Ascending aorta (tissue), 2 donors: ENCODE results near the gene PPP1R1B. TPM values are rescaled to one million over a fixed set of nuclear protein-coding genes. Genes with fewer than 3 reads are reported as not detected.
A peak's percentile ranks its signal among the peaks of the same experiment; 100 is the strongest.

Experiments
- DNase-seq, 2 donors: peaks; one replicate each; pipeline ENCODE4 v3.0.0-alpha.2; 2019; ENCODE audit warnings: low spot score in 2 of 2
- H3K27ac ChIP-seq, 2 donors: fragments of 200-600 bp; sonication (generic); one replicate each; pipeline ENCODE4 v1.5.1; 2016 to 2017; ENCODE audit warnings: mild to moderate bottlenecking in 1 of 2
- H3K27me3 ChIP-seq: fragments of 200-600 bp; sonication (generic); one replicate; pipeline ENCODE4 v1.5.1; 2017
- H3K36me3 ChIP-seq, 2 donors: fragments of 200-600 bp; sonication (generic); one replicate each; pipeline ENCODE4 v1.5.1; 2016
- H3K4me1 ChIP-seq, 2 donors: fragments of 200-600 bp; sonication (generic); one replicate each; pipeline ENCODE4 v1.5.1; 2016 to 2017; ENCODE audit warnings: mild to moderate bottlenecking in 1 of 2
- H3K4me3 ChIP-seq, 2 donors: fragments of 200-600 bp; sonication (generic); one replicate each; pipeline ENCODE4 v1.5.1; 2016 to 2017; ENCODE audit warnings: mild to moderate bottlenecking in 1 of 2
- H3K9me3 ChIP-seq, 2 donors: fragments of 200-600 bp; sonication (generic); one replicate each; pipeline ENCODE4 v1.5.1; 2016
- CTCF ChIP-seq, 3 experiments: fragments of 200-600 bp in 2 of 3; fragments of 450-650 bp in 1 of 3; sonication (generic) in 2 of 3; IDR thresholded peaks; one replicate each; pipeline ENCODE4 v1.5.1; 2016 to 2019; ENCODE audit warnings: antibody characterized with exemption in 3 of 3, mild to moderate bottlenecking in 1 of 3, moderate library complexity in 1 of 3
- intact Hi-C: fragments of 100-400 bp; cut with DNase I; formaldehyde crosslinking; loops from one replicate; pipeline ENCODE4 v1.15.1; 2023
- total RNA-seq: library from RNA; depleted of rRNA; stranded (reverse); fragments of >200 nt; gene quantifications from one replicate; pipeline ENCODE4 v1.1.0, GENCODE V29; 2016

PPP1R1B gene
- total RNA-seq, 1 donor from 2014 or later, result 2.4 TPM

- Histone ChIP-seq H3K4me1 (peaks cover 11 to 27% of the 10 kb centered on the region in 2 donors), H3K4me3 (peak within 1 kb of the TSS; percentile 68 to 84), H3K27me3 (no peaks in the 10 kb centered on the region), H3K27ac (peak within 1 kb of the TSS; percentile 83 to 89), H3K36me3 (no peaks in the 10 kb centered on the region), H3K9me3 (no peaks in the 10 kb centered on the region)
- intact Hi-C loops, result loop anchor here (5.0 kb wide), 2 partner anchors 95 to 115 kb away; partner anchors contain the start of gene MIEN1
- peak; percentile 63 to 93 for DNase-seq
- TF ChIP-seq CTCF (IDR thresholded peaks at IDR 0.05), result peak; percentile 13 to 34 (median 14)
These were observed 10.4 kb downstream of the PPP1R1B start, which contains the start of gene STARD3 for GRCh38 chr17:39636927-39637736. Gene STARD3 (plus strand): TSS chr17:39637144. CDS start chr17:39653532, 16,388 bp downstream.

GRCh38 chr17:39638317-39638716 lies 11.6 kb downstream of the PPP1R1B start:
- H3K4me3 ChIP-seq, result peak overlapping the region in 1 of 2 donors; percentile 84
- no peaks in the 10 kb centered on the region for H3K27me3 ChIP-seq
- H3K36me3 ChIP-seq, result no peaks in the 10 kb centered on the region
- DNase-seq, result no peak
- intact Hi-C loops, result loop anchor here (5.0 kb wide), 2 partner anchors 94 to 114 kb away; partner anchors contain the start of gene MIEN1
- no peak for TF ChIP-seq CTCF (IDR thresholded peaks at IDR 0.05)
- H3K27ac ChIP-seq, result no peak overlapping the region
- peaks cover 11 to 27% of the 10 kb centered on the region in 2 donors for H3K4me1 ChIP-seq
- no peaks in the 10 kb centered on the region for H3K9me3 ChIP-seq

GRCh38 chr17:39639043-39639442 lies 12.3 kb downstream of the PPP1R1B start:
- Histone ChIP-seq H3K36me3 (no peaks in the 10 kb centered on the region), H3K9me3 (no peaks in the 10 kb centered on the region), H3K4me3 (no peak overlapping the region), H3K4me1 (peaks cover 11 to 27% of the 10 kb centered on the region in 2 donors), H3K27ac (no peak overlapping the region), H3K27me3 (no peaks in the 10 kb centered on the region)
- no peak for DNase-seq
- no peak for TF ChIP-seq CTCF (IDR thresholded peaks at IDR 0.05)
- intact Hi-C loops, result loop anchor here (5.0 kb wide), 2 partner anchors 93 to 113 kb away; partner anchors contain the start of gene MIEN1

- no peak overlapping the region for H3K4me3 ChIP-seq
- no peaks in the 10 kb centered on the region for H3K9me3 ChIP-seq
- H3K27ac ChIP-seq, result no peak overlapping the region
- H3K36me3 ChIP-seq, result no peaks in the 10 kb centered on the region
- intact Hi-C loops, result loop anchor here (5.0 kb wide), 2 partner anchors 92 to 112 kb away; partner anchors contain the start of gene MIEN1
- peaks cover 11 to 27% of the 10 kb centered on the region in 2 donors for H3K4me1 ChIP-seq
- no peaks in the 10 kb centered on the region for H3K27me3 ChIP-seq
- no peak for DNase-seq
- no peak for TF ChIP-seq CTCF (IDR thresholded peaks at IDR 0.05)
These were observed 13.1 kb downstream of the PPP1R1B start for GRCh38 chr17:39639566-39640458.

GRCh38 chr17:39640591-39641031 lies 13.9 kb downstream of the PPP1R1B start:
- DNase-seq, result no peak
- no peak overlapping the region for H3K4me3 ChIP-seq
- peaks cover 11 to 27% of the 10 kb centered on the region in 2 donors for H3K4me1 ChIP-seq
- intact Hi-C loops, result no loop called here
- no peaks in the 10 kb centered on the region for H3K36me3 ChIP-seq
- TF ChIP-seq CTCF (IDR thresholded peaks at IDR 0.05), result no peak
- no peaks in the 10 kb centered on the region for H3K9me3 ChIP-seq
- H3K27ac ChIP-seq, result no peak overlapping the region
- H3K27me3 ChIP-seq, result no peaks in the 10 kb centered on the region
